ENCODE results near the gene SLC9A9. TPM values are rescaled to one million over a fixed set of nuclear protein-coding genes. Genes with fewer than 3 reads are reported as not detected.

The SLC9A9 gene
- total RNA-seq, 1 experiment from 2014 or later = 2.2 TPM

GRCh38 chr3:143750841-143751240 lies 97.4 kb downstream of the SLC9A9 start:
- ChIA-PET POLR2A (no interaction called here), CTCF (interaction anchor here (0.8 to 1.1 kb wide), 2 partner anchors 12 to 922 kb away, joined by 3 to 4 read pairs; no protein-coding TSS in a partner anchor)
- H3K4me1 Mint-ChIP-seq (ENCODE audit: insufficient read depth, unreplicated experiment) = no peaks in the 10 kb centered on the region
- intact Hi-C loops (cut with micrococcal nuclease) = no loop called here
- H3K4me3 Mint-ChIP-seq (ENCODE audit: unreplicated experiment) = no peak overlapping the region
- no peak overlapping the region for H3K27ac Mint-ChIP-seq (ENCODE audit: low read depth, unreplicated experiment)
- H3K9me3 Mint-ChIP-seq (ENCODE audit: unreplicated experiment) = no peaks in the 10 kb centered on the region
- H3K27me3 Mint-ChIP-seq (ENCODE audit: insufficient read depth, unreplicated experiment) = no peaks in the 10 kb centered on the region
- H3K36me3 Mint-ChIP-seq (ENCODE audit: insufficient read depth, unreplicated experiment) = peaks cover 3% of the 10 kb centered on the region
- no peak for DNase-seq (ENCODE audit: unreplicated experiment)
- no TSS peak for BruUV-seq (replicated peaks)
- TF ChIP-seq CTCF (IDR thresholded peaks at IDR 0.05; ENCODE audit: unreplicated experiment) = no peak

- ChIA-PET POLR2A (interaction anchor here (0.7 to 1.6 kb wide), 2 partner anchors 13 to 95 kb away, joined by 3 read pairs; no protein-coding TSS in a partner anchor), CTCF (no interaction called here)
- H3K36me3 Mint-ChIP-seq (ENCODE audit: insufficient read depth, unreplicated experiment) = peaks cover 6% of the 10 kb centered on the region
- no peak overlapping the region for H3K27ac Mint-ChIP-seq (ENCODE audit: low read depth, unreplicated experiment)
- DNase-seq (ENCODE audit: unreplicated experiment) = no peak
- no peaks in the 10 kb centered on the region for H3K27me3 Mint-ChIP-seq (ENCODE audit: insufficient read depth, unreplicated experiment)
- no peaks in the 10 kb centered on the region for H3K9me3 Mint-ChIP-seq (ENCODE audit: unreplicated experiment)
- no peak overlapping the region for H3K4me3 Mint-ChIP-seq (ENCODE audit: unreplicated experiment)
- no peaks in the 10 kb centered on the region for H3K4me1 Mint-ChIP-seq (ENCODE audit: insufficient read depth, unreplicated experiment)
- intact Hi-C loops (cut with micrococcal nuclease) = no loop called here
- BruUV-seq (replicated peaks) = no TSS peak
- no peak for TF ChIP-seq CTCF (IDR thresholded peaks at IDR 0.05; ENCODE audit: unreplicated experiment)
Measured at GRCh38 chr3:143749926-143750325, 98.3 kb downstream of the SLC9A9 start.

- POLR2A ChIA-PET = interaction anchor here (0.5 to 1.2 kb wide), 6 partner anchors 13 to 695 kb away, joined by 3 read pairs; no protein-coding TSS in a partner anchor
- CTCF ChIA-PET = no interaction called here
- Mint-ChIP-seq H3K27me3 (ENCODE audit: insufficient read depth, unreplicated experiment) (no peaks in the 10 kb centered on the region), H3K36me3 (ENCODE audit: insufficient read depth, unreplicated experiment) (no peaks in the 10 kb centered on the region), H3K4me1 (ENCODE audit: insufficient read depth, unreplicated experiment) (peaks cover 7% of the 10 kb centered on the region), H3K4me3 (ENCODE audit: unreplicated experiment) (no peak overlapping the region), H3K9me3 (ENCODE audit: unreplicated experiment) (no peaks in the 10 kb centered on the region), H3K27ac (ENCODE audit: low read depth, unreplicated experiment) (no peak overlapping the region)
- no peak for DNase-seq (ENCODE audit: unreplicated experiment)
- TF ChIP-seq CTCF (IDR thresholded peaks at IDR 0.05; ENCODE audit: unreplicated experiment) = no peak
- intact Hi-C loops (cut with micrococcal nuclease) = no loop called here
- no TSS peak for BruUV-seq (replicated peaks)
Measured at GRCh38 chr3:143737065-143737464, 111.2 kb downstream of the SLC9A9 start.

- POLR2A ChIA-PET = interaction anchor here (0.5 to 1.2 kb wide), 7 partner anchors 13 to 694 kb away, joined by 3 read pairs; no protein-coding TSS in a partner anchor
- Mint-ChIP-seq H3K9me3 (ENCODE audit: unreplicated experiment) (no peaks in the 10 kb centered on the region), H3K27me3 (ENCODE audit: insufficient read depth, unreplicated experiment) (no peaks in the 10 kb centered on the region), H3K4me3 (ENCODE audit: unreplicated experiment) (no peak overlapping the region), H3K27ac (ENCODE audit: low read depth, unreplicated experiment) (peak overlapping the region; percentile 1), H3K36me3 (ENCODE audit: insufficient read depth, unreplicated experiment) (no peaks in the 10 kb centered on the region), H3K4me1 (ENCODE audit: insufficient read depth, unreplicated experiment) (peaks cover 7% of the 10 kb centered on the region)
- CTCF ChIA-PET = no interaction called here
- no peak for TF ChIP-seq CTCF (IDR thresholded peaks at IDR 0.05; ENCODE audit: unreplicated experiment)
- intact Hi-C loops (cut with micrococcal nuclease) = no loop called here
- DNase-seq (ENCODE audit: unreplicated experiment) = peak; percentile 26
- no TSS peak for BruUV-seq (replicated peaks)
Measured at GRCh38 chr3:143736205-143736997, 111.9 kb downstream of the SLC9A9 start.

Data from MCF 10A (cell line).